ENCODE measurements around the gene DYNLL1. TPM values are rescaled to one million over a fixed set of nuclear protein-coding genes. Genes with fewer than 3 reads are reported as not detected.

The DYNLL1 gene
- total RNA-seq = 100 to 1,000 TPM in 3 of 4 donors, 10 to 100 TPM in 1; 70.6 to 280 (median 137) TPM

- no peak for TF ChIP-seq CTCF (IDR thresholded peaks at IDR 0.05; ENCODE audit: low read depth)
Observed at GRCh38 chr12:120495731-120496412, at the start of gene DYNLL1. TSS of gene DYNLL1 (plus strand) at chr12:120496113. CDS start at chr12:120496422, 309 bp downstream.

GRCh38 chr12:120447992-120448391, 47.9 kb upstream of the DYNLL1 start:
- no peak for TF ChIP-seq CTCF (IDR thresholded peaks at IDR 0.05; ENCODE audit: low read depth)

- TF ChIP-seq CTCF (IDR thresholded peaks at IDR 0.05; ENCODE audit: low read depth) = no peak
Observed at GRCh38 chr12:120453060-120453750, 42.7 kb upstream of the DYNLL1 start.

- no peak for TF ChIP-seq CTCF (IDR thresholded peaks at IDR 0.05; ENCODE audit: low read depth)
Observed at GRCh38 chr12:120453977-120454376, 41.9 kb upstream of the DYNLL1 start.

- no peak for TF ChIP-seq CTCF (IDR thresholded peaks at IDR 0.05; ENCODE audit: low read depth)
Observed at GRCh38 chr12:120455302-120455701, 40.6 kb upstream of the DYNLL1 start.

- no peak for TF ChIP-seq CTCF (IDR thresholded peaks at IDR 0.05; ENCODE audit: low read depth)
Observed at GRCh38 chr12:120457133-120457532, 38.8 kb upstream of the DYNLL1 start.

GRCh38 chr12:120460157-120460556, 35.8 kb upstream of the DYNLL1 start:
- no peak for TF ChIP-seq CTCF (IDR thresholded peaks at IDR 0.05; ENCODE audit: low read depth)
